Activated naive CD8-positive, alpha-beta T cell treated with anti-CD3 and anti-CD28 coated beads for 36 hours (primary cell): Measurements from ENCODE around the gene PSMC1. TPM values are rescaled to one million over a fixed set of nuclear protein-coding genes. Genes with fewer than 3 reads are reported as not detected.

Experiments used
- DNase-seq: peaks from one replicate; pipeline ENCODE4 v3.0.0; 2021
- H3K27ac Mint-ChIP-seq: one replicate; pipeline ENCODE4 v1.8.0; 2022; ENCODE audit warnings: mild to moderate bottlenecking, moderate library complexity, mixed read lengths
- H3K27me3 Mint-ChIP-seq: one replicate; pipeline ENCODE4 v1.8.0; 2022; ENCODE audit warnings: mild to moderate bottlenecking, mixed read lengths
- H3K36me3 Mint-ChIP-seq: one replicate; pipeline ENCODE4 v1.8.0; 2021; ENCODE audit warnings: mild to moderate bottlenecking, mixed read lengths
- H3K4me1 Mint-ChIP-seq: one replicate; pipeline ENCODE4 v1.8.0; 2021; ENCODE audit warnings: mixed read lengths
- H3K4me3 Mint-ChIP-seq: one replicate; pipeline ENCODE4 v1.8.0; 2022; ENCODE audit warnings: mild to moderate bottlenecking, moderate library complexity, mixed read lengths
- H3K9me3 Mint-ChIP-seq: one replicate; pipeline ENCODE4 v1.8.0; 2022; ENCODE audit warnings: mixed read lengths
- total RNA-seq, 2 experiments: library from RNA; stranded (reverse); gene quantifications; one replicate each; pipeline ENCODE4 v1.2.3, GENCODE V29; 2021

PSMC1 gene
- total RNA-seq, 2 experiments from 2014 or later, result 129 to 130 TPM

DNA sequence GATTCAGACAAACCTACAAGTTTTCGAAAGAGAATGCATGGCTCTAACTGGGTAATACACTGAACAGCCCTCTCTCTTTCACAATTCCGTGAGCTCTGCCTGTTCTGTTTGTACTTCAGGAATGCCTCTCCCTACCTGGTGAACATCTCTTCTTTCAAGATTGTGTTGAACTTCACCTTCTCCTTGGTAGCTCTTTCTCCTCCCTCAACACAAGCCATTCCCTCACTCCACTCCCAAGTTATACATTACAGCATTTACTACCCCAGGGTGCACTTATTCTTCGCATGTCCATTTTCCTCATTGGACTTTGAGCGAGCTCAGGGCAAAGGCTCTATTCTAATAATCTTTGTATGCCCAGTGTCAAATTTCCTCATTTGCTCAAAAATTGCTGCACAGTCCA lies 47.1 kb downstream of the PSMC1 start:
- Mint-ChIP-seq H3K27me3 (no peaks in the 10 kb centered on the region), H3K4me3 (no peak overlapping the region), H3K9me3 (no peaks in the 10 kb centered on the region), H3K36me3 (peaks cover 7% of the 10 kb centered on the region), H3K4me1 (peaks cover 7% of the 10 kb centered on the region), H3K27ac (no peak overlapping the region)
- DNase-seq, result no peak

DNA sequence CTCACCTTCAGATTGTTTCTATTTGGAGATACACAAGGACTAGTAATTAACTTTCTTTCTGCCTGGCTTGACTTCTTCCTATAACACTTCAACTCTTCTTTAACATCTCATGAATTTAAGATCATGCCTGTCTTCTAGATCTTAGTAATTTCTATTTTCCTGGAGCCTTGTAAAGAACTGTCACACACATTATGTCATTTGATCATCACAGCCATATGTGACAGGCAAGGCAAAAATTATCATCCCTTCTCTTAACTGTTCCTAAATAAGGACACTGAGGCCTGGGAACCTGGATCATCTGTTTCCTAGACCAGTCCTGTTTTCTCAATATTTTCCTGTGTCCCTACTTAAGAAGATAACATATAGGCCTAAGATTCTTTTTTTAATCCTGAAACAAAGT lies 48.1 kb downstream of the PSMC1 start:
- Mint-ChIP-seq H3K4me3 (no peak overlapping the region), H3K27me3 (no peaks in the 10 kb centered on the region), H3K4me1 (peaks cover 7% of the 10 kb centered on the region), H3K27ac (peak overlapping the region; percentile 0), H3K9me3 (no peaks in the 10 kb centered on the region), H3K36me3 (peaks cover 7% of the 10 kb centered on the region)
- no peak for DNase-seq

DNA sequence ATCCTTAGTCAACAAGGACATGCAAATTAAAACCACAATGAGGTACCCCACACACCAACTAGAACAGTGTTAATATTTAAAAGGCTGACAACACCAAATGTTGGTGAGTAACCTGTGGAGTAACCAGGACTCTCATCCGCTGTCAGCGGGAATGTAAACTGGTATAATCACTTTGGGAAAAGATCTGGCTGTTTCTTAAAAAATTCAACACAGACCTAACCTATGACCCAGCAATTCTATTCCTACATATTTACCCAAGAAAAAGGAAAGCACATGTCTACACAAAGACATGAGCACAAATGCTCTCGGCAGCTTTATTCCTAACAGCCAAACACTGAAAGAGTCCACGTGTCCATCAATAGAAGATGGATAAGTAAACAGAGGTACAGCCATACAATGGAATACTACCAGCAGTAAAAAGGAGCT lies 48.8 kb downstream of the PSMC1 start:
- H3K4me1 Mint-ChIP-seq, result peaks cover 7% of the 10 kb centered on the region
- H3K36me3 Mint-ChIP-seq, result peaks cover 7% of the 10 kb centered on the region
- no peak overlapping the region for H3K4me3 Mint-ChIP-seq
- DNase-seq, result no peak
- no peaks in the 10 kb centered on the region for H3K9me3 Mint-ChIP-seq
- no peaks in the 10 kb centered on the region for H3K27me3 Mint-ChIP-seq
- peak overlapping the region; percentile 39 for H3K27ac Mint-ChIP-seq

DNA sequence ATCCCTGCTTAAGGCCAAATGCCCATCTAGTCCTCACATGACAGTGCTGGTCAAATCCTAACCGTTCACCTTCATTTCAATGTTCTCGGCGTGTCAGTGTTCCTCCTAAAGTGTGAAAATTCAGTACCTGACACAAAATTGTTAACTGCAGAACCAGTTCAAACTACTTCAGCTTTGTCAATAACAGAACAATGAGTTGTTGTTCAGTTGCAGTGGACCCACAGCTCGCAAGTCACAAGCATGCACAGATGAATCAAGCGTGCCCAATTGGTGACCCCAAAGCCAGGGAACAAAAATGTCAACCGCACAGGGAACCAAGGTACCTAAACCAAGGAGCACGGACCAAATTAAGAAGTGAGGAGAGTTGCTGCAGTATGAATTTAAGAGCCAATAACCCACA lies 52.2 kb downstream of the PSMC1 start:
- Mint-ChIP-seq H3K9me3 (no peaks in the 10 kb centered on the region), H3K4me3 (no peak overlapping the region), H3K27ac (no peak overlapping the region), H3K27me3 (no peaks in the 10 kb centered on the region), H3K4me1 (no peaks in the 10 kb centered on the region), H3K36me3 (peaks cover 9% of the 10 kb centered on the region)
- DNase-seq, result no peak

DNA sequence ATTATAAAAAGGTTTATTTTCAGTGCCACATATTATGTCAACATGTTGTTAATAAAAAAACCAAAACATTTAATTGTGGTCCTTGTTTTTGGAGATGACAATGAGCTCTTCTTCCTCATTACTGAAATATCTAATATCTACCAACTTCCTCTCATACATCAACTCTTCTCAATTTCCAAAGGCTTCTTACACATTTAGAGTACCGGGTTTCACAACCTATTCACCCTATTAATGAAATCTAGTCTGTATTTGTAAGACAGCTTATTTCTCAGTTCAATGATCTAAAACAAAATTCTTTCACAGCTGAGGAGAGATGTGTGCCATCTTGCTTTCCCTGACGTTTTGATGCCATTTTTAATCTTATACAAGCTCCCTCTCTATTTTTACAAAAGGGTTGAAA lies 60.9 kb downstream of the PSMC1 start:
- Mint-ChIP-seq H3K9me3 (peaks cover 7% of the 10 kb centered on the region), H3K4me1 (peaks cover 24% of the 10 kb centered on the region), H3K27ac (no peak overlapping the region), H3K4me3 (no peak overlapping the region), H3K27me3 (no peaks in the 10 kb centered on the region), H3K36me3 (peaks cover 39% of the 10 kb centered on the region)
- no peak for DNase-seq

DNA sequence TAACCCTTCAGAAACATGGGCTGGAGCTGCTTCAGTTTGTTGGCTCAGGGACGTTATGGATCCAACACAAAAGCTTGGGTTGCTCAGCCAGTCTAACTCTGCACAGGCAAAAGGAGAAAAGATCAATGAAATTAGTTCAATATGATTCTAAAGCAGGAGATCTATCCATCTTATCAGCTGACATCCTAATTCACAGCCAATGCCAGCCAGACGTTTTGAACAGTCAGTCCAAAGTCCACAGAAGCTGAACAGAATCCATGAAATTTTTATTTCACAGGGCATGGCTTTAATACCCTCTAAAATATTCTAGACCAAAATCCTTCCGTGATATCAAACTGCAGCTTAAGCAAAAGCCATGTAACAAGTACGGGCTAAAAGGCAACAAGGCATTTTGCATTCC lies 61.7 kb downstream of the PSMC1 start:
- peaks cover 39% of the 10 kb centered on the region for H3K36me3 Mint-ChIP-seq
- no peak overlapping the region for H3K4me3 Mint-ChIP-seq
- DNase-seq, result no peak
- peaks cover 7% of the 10 kb centered on the region for H3K9me3 Mint-ChIP-seq
- H3K4me1 Mint-ChIP-seq, result peaks cover 24% of the 10 kb centered on the region
- no peak overlapping the region for H3K27ac Mint-ChIP-seq
- no peaks in the 10 kb centered on the region for H3K27me3 Mint-ChIP-seq

DNA sequence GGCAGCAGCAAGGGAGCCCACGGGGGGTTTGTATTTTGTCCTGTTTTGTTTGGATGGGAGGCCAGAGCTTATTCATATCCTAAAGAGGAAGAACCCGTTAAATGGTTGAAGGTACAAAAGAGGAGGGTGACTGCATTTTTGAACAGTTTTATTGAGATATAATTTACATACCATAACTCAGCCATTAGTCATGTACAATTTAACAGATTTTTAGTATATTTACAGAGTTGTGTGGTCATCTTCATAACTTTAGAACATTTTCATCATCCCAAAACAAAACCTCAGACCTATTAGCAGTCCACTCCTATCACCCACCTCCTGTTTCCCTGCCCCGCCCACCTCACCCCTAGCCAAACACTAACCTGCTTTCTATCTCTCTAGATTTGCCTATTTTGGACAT lies 62.8 kb downstream of the PSMC1 start:
- no peak overlapping the region for H3K27ac Mint-ChIP-seq
- no peak for DNase-seq
- peaks cover 7% of the 10 kb centered on the region for H3K9me3 Mint-ChIP-seq
- peaks cover 30% of the 10 kb centered on the region for H3K4me1 Mint-ChIP-seq
- H3K4me3 Mint-ChIP-seq, result no peak overlapping the region
- peaks cover 38% of the 10 kb centered on the region for H3K36me3 Mint-ChIP-seq
- no peaks in the 10 kb centered on the region for H3K27me3 Mint-ChIP-seq

DNA sequence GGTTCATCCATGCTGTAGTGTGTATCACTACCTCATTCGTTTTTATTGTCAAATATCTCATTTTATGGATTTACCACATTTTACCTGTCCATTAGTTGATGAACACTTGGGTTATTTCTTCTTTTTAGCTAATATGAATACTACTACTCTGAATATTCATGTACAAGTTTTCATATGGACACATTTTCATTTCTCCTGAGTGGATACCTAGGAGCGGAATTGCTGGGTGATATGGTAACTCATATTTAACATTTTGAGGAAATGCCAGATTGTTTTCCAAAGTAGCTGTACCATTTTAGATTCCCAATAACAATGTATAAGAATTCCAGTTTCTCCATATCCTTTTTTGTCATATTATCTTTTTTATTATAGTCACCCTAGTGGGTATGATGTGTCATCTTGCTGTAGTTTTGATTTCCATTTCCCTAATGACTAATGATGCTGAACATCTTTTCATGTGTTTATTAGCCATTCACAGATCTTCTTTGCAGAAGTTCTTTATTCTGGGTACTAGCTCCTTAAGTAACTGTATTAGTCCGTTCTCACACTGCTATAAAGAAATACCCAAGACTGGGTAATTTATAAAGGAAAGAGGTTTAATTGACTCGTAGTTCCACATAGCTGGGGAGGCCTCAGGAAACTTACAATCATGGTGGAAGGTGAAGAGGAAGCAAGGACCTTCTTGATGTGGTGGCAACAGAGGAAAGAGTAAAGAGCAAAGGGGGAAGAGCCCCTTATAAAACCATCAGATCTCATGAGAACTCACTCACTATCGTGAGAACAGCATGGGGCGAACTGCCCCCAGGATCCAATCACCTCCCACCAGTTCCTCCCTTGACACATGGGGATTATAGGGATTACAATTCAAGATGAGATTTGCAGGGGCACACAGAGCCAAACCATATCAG lies 63.5 kb downstream of the PSMC1 start:
- peak overlapping the region; percentile 41 for H3K4me3 Mint-ChIP-seq
- DNase-seq, result no peak
- peaks cover 41% of the 10 kb centered on the region for H3K36me3 Mint-ChIP-seq
- peak overlapping the region; percentile 86 for H3K27ac Mint-ChIP-seq
- H3K9me3 Mint-ChIP-seq, result peaks cover 7% of the 10 kb centered on the region
- peaks cover 30% of the 10 kb centered on the region for H3K4me1 Mint-ChIP-seq
- H3K27me3 Mint-ChIP-seq, result no peaks in the 10 kb centered on the region

DNA sequence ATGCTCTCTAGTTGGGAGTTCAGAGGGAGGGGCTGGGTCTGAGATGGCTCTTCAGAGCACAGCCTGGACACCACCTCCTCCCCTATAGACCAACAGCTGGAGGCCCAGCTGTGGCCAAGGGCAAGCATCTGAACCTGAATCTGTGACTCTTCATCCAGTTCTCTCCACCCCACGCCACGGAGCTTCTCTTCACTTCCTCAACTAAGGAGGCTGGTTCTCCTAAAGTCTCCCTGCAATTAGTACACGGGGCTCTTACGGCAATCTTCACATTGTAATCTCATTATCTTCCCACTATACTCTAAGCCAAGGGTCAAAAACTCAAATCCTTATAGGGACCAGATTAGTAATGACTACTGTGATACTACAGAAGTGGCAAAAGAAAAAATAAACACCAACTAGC lies 65.5 kb downstream of the PSMC1 start:
- no peak for DNase-seq
- Mint-ChIP-seq H3K4me1 (peaks cover 30% of the 10 kb centered on the region), H3K36me3 (peaks cover 37% of the 10 kb centered on the region), H3K4me3 (no peak overlapping the region), H3K27ac (no peak overlapping the region), H3K27me3 (no peaks in the 10 kb centered on the region), H3K9me3 (peaks cover 7% of the 10 kb centered on the region)

Other genes with a start within 250 kb of the PSMC1 start
- gene KCNK13, start 194.6 kb upstream of the PSMC1 start, total RNA-seq, result not detected
- gene NRDE2, start 75.4 kb downstream of the PSMC1 start, total RNA-seq, result 10 to 100 TPM; 23.2 to 25.4 TPM
- gene CALM1, start 140.5 kb downstream of the PSMC1 start, total RNA-seq, result 100 to 1,000 TPM; 437 to 439 TPM